HG02938 (cell line): ENCODE results near the gene FBN1.

Experiments used
- ATAC-seq: cut with Tn5 transposase; IDR thresholded peaks from one replicate; pipeline ENCODE4 v1.9.1; 2021; ENCODE audit warnings: mild to moderate bottlenecking, moderate library complexity; ENCODE audit not compliant: unreplicated experiment

The FBN1 gene

GRCh38 chr15:48381861-48382260 is 263.6 kb downstream of the FBN1 start:
- ATAC-seq = no peak

DNA sequence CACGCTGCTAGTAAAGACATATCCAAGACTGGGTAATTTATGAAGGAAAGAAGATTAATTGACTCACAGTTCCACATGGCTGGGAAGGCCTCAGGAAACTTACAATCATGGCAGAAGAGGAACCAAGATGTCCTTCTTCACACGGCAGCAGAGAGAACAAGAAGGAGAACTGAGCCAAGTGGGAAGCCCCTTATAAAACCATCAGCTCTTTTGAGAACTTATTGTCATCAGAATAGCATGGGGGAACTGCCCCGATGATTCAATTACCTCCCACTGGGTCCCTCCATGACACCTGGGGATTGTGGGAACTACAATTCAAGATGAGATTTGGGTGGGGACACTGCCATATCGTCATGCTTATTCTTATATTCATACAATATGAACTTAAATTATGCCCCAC is 265.3 kb downstream of the FBN1 start:
- ATAC-seq = no peak

DNA sequence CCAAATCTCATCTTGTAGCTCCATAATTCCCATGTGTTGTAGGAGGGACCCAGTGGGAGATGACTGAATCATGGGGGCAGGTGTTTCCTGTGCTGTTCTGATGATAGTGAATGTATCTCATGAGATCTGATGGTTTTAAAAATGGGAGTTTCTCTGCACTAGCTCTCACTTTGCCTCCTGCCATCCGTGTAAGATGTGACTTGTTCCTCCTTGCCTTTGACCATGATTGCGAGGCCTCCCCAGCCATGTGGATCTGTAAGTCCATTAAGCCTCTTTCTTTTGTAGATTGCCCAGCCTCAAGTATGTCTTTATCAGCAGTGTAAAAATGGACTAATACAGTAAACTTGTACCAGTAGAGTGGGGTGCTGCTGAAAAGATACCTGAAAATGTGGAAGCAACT is 269.7 kb downstream of the FBN1 start:
- ATAC-seq = no peak

DNA sequence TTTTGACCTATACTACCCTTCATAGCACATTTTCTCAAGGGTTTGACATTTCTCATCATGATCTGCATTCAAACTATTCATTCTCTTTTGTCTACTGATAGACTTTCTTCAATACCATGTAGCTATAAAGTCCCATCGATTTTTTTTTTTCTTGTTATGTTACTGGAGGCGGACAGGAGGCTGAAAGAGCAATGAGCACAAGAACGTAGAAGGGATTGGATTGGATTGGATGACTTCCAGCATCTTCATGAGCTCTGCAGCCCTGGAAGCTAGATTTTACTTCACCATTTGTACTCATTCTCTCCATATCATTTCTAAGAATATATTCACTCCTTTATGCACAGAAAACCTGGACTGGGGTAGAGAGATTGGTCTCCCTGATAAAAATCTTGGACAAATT is 271.0 kb downstream of the FBN1 start:
- ATAC-seq = no peak

- no peak for ATAC-seq
Measured at GRCh38 chr15:48373821-48374451, 271.6 kb downstream of the FBN1 start.

DNA sequence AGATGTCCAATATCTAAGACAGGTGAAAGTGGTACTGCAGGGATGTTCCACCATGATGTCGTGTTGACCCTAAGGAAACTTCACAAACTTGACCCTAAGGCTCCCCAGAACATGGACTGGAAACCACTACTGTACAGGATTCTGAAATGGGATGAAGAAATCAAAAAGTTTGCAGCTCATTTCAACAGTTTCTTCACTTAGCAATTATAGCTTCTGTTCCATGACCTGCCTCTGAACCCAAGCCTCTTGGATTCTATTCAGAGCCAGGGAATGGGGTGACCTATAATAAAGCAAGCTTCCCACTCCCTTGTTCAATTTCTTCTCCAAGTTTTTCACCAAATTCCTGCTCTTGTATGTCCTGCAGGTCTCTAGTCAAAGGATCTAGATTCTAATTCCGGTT is 273.5 kb downstream of the FBN1 start:
- ATAC-seq = no peak

DNA sequence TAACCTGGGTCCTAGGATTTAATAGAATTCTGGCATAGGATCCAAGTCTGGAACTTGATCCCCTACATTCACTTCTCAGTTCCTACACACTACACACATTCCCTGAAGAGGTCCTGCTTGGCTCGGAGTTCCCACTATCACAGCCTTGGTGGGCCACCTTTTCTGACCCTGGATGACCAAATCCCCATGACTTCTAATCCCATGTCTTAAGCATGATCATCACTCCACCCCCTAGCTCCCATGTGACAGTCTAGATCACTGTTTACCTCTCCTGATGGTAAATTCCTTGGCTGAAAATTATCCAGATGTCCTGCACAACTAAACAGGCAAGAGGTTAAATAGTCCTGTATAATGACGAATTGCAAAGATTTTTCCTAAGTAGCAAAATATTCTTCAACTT is 274.0 kb downstream of the FBN1 start:
- no peak for ATAC-seq

DNA sequence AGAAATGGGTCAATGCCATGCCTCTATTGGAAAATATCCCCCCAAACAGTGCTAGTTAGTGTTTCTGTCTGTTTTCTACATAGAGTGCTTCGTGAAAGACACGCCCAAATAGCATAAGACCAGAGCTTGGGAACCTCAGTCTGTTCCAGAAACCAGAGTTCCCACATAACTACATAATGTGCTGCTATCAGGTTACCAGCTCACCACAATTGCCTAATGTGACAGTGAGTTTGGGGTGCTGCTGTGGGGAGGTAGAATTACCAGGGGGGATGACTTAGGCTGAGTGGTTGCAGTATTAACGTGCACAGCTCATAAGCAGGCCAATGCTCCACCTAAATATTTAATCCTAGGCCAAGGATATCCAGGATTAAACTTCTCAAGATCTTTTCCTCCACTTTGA is 275.0 kb downstream of the FBN1 start:
- no peak for ATAC-seq

DNA sequence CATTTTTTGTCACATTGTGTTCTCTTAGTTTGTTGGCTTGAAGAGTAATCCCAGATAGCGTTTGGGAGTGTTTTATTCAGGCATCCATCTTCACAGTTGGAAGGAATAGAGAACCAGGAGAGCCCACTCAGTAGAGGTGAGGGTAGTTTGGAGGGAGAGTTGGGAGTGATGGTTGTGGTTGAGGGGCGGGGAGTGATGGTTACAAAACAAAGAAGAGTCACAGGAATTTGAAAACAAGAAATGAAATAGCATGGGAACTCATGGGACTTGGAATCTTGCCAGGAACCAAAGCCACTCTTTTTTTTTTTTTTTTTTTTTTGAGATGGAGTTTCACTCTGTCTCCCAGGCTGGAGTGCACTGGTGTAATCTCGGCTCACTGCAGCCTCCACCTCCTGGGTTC is 278.0 kb downstream of the FBN1 start:
- ATAC-seq = no peak

DNA sequence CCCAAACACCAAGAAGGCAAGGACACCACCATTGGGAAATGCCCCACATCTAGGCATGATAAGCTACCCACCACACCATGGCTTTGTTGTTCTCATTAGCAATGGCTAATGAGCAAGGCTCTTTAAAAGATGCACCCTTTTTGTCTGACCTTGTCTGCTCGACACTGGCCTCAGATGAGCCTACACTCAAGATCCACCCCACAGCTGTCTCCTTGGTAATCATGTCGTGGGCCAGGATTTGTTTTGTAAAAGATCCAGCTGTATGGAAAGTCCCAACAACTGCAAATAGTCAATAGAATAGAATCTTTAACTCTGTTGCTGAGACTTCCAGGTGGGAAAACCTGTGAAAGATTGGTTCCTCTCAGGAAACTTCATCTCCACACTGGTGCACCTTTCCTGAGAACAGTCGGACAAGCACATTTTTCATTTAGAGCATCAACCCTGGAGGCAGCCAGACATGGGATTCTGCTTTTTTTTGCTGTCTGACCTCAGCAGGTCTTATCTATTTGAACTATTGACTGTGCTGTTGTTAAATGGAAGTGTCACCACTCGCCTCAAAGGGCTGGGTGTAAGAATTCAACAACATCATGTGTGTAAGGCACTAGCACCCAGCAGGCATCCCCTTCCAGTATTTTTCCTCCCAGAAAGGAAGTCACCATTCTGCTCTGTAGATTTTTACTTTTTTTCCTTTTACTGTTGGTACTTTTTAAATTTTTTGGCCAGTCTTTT is 278.8 kb downstream of the FBN1 start:
- ATAC-seq = no peak

DNA sequence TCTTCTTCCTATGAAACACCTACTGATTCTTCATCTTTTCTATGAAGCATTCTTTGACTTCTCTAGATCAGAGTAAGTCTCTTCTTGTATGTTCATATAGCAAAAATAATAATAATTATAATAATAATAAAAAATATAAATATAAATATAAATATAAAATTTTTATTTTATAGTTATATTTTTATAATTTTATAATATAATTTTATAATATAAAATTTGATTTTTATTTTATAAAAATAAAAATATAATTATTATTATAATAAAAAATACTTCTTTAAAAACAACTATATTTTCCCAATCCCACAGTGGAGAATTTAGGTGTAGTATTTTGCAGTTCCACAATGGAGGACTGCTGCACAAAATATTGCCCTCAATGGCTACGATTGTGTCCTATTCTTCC is 279.9 kb downstream of the FBN1 start:
- no peak for ATAC-seq

DNA sequence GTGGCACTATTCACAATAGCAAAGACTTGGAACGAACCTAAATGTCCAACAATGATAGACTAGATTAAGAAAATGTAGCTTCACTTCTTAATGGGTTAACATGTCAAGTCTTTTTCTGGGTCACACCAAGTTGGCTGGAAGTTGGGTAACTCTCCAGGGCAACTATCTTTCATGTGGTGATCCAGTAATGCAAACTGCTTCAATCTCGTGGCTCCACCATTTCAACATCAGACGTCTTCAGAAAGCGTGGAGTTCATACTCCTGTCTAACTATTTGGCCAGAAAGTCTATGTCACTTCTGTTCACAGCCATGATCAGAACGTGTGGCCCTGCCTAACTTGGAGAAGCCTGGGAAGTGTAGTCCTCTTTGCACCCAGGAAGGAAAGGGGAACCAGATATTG is 282.0 kb downstream of the FBN1 start:
- ATAC-seq = no peak

GRCh38 chr15:48361685-48362084 is 283.8 kb downstream of the FBN1 start:
- no peak for ATAC-seq

DNA sequence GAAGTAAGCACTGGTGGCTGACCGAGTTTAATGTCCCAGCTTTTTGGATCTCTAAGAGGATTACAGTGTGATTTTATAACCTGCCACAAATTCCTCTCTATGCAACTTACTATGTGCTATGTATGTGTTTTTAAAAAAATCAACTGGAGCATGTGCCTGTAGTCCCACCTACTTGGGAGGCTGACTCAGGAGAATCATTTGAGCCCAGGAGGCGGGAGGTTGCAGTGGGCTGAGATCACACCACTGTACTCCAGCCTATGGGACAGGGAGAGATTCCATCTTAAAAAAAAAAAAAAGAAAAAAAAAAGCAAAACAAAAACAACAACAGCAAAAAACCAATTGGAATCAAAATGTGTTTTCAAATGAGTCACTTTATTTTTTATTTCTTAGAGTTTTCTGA is 284.7 kb downstream of the FBN1 start:
- ATAC-seq = no peak
